Stimulated activated CD8-positive, alpha-beta memory T cell treated with anti-CD3 and anti-CD28 coated beads, Interleukin-12 subunit alpha, Interleukin-12 subunit beta, amount 100 ng/mL, for 24 hours (primary cell): Measurements from ENCODE around the gene CCKAR.

Source experiments
- DNase-seq: peaks from one replicate; pipeline ENCODE4 v3.0.0-alpha.2; 2020; ENCODE audit errors: extremely low read depth

Gene CCKAR

DNA sequence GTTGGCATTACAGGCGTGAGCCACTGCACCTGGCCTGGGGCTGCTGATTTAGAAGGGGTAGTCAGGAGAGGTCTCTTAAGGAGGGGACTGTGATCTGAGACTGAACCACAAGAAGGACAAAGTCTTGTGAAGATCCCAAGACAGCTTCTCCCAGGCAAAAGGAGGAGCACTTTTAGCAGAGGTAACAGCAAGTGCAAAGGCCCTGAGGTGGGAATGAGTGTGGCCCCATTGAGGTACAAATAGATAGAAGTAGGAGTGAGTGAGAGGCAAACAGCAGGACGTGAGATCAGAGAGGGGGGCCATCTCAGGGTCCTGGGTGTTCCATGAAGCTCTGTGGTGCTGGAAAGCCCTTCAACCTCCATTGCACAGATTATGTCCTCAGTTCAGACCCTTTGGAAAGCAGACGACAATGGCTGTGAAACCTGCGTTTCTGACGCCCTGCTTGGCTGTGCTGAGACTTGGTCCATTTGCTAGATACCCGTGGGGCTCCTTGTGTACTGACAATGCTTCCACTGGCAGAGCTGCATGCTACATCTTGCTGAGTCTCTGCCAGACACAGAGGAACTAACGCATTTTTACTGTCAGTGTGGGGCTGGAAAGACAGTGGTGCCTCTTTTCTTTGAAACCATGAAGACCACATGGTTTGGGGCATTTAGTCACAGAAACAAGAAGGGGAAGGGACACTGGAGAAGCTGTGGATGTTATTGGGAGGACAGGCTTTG is 1.3 kb upstream of the CCKAR start:
- DNase-seq, result no peak

DNA sequence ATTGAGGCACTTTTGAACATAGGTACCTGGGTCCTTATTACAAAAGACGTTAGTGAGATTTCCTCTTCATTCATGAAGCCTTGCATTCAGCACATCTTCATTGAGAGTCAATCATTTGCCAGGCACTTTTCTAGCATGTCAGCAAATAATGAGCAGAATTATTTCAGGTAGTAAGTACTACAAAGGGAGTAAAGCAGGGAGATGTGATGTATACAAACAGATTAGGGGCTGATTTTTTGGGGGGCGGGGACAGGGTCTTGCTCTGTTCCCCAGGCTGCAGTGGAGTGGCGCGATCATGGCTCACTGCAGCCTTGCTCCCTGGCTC is 638 bp upstream of the CCKAR start:
- DNase-seq, result no peak

DNA sequence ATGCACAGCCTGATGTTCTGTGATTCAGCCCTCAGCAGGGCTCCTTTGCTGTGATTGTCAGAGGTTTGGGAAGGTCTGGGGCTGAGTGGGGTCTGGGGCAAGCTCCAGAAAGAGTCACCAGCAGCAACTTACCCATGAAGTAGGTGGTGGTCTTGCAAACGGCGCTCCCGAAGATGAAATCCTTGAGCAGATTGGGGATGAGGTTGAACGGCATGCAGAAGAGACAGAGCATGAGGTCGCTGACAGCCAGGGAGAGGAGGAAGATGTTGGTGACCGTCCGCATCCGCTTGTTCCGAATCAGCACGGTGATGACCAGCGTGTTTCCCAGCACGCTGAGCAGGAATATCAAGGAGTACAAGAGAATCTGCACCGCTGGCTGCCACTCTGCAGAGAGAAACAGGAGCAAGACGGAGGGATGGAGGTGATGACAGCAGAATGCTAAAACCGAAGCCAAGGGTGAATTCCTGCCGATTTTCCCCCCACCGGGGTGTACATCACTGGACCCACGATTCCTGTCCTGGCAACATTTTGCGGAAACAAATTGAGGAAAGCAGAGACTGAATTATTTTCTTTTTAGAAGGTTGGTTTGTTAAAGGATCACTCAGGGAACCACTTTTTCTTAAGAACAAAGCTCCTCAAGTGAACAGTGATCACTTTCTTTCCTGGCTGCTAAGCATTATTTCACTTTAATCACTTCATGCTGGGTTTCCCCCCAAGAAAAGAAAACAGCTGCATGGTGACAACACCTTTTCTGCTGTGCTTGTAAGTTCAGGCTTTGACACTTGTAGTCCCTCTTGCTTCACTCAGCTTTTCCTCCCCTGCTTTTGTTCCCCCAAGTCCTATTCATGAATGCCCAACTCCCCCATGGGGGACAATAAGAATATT is 941 bp downstream of the CCKAR start:
- DNase-seq, result no peak

DNA sequence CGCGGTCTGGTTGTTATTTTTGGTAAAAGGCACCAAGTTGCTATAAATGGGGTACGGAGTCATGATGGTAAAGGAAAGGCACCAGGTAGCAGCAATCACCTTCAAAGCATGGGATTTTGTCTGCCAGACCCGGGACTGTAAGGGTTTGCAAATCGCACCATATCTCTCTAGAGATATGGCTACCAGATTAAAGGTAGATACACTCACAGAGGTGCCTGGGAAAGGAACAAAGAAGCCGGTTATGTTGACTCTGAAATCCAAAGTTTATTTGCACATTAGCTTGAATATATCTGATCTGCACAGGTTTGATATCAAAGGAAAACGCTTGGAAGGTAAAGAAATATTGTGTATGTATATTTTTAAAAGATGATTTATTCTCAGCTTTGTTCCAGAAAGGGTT is 4.6 kb downstream of the CCKAR start:
- no peak for DNase-seq

DNA sequence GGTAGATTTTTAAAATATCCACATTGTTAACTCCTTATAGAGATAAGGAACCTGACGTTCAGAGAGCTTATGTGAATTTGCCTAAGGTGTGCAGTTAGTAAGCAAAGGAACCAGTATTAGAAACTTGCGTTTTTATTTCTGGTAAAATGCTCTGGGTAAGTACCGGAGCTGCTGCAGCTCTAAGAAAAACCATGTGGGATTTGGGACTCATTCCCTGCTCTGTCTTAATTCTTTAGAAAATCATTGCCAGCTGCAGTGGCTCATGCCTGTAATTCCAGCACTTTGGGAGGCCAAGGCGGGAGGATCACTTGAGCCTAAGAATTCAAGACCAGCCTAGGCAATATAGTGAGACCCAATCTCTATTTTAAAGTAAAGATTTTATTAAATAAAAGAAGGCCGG is 5.8 kb downstream of the CCKAR start:
- DNase-seq, result no peak

DNA sequence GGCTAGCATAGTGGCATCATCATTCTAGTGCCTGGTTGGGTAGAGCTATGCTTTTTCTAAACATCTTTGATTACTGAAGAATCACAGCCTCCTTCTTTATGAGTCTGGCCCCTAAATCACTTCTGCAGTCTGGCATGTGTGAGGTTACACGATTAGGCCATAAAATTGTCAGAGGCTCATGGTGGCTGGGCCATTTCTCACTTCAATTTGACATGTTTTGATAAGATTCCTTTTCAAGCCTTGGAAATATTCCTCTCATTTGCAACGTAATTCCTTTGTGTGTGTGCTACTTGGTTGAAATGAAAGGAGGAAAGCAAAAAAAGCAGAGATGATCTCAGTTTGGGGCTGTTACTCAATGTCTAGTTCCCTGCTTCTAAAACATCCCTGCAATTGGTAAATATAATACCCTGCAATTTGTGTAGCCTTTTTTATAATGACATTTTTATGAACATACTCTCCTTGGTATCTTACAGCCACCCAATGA is 6.2 kb downstream of the CCKAR start:
- no peak for DNase-seq

DNA sequence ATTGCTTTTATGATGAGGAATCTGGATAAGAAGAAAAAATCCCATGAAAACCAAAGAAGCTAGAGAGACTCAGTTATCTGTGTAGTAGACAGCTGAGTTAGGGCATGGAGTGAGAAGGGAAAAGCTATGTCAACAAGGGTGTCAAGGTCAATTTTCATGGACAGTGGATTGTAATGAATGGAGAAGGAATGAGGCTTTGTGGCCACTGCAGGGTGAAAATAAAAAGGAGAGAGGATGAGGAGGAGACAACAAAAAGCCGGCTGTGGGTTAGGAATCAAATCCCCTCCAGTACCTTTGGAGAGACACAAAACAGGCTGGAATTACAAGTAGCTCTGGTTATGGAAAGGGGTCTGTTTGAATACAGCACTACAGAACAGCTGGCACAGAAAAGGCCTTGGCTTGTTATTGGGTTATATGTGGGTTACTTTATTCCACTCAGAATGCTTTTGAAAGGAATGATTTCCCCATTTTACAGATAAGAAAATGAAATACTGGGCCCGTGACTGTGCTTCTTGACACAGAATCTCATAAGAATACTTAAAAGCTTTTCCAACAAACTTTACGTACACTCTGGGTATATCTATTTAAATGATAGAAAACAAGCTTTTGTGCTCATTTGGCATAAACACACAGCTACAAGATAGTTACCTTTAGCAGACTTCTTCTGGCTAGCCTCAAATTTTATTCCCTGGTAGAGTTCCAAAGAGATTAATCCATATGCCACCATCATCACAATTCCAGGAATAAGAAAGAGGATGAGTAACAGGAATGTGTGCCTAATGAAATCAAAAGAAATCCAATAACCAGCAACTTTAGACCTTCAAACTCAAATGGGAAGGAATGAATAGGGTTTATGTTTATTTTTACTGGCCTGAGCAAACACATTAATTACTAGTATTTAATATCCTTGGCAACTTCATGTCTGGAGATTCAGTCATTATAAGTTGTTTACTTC is 7.5 kb downstream of the CCKAR start:
- no peak for DNase-seq

DNA sequence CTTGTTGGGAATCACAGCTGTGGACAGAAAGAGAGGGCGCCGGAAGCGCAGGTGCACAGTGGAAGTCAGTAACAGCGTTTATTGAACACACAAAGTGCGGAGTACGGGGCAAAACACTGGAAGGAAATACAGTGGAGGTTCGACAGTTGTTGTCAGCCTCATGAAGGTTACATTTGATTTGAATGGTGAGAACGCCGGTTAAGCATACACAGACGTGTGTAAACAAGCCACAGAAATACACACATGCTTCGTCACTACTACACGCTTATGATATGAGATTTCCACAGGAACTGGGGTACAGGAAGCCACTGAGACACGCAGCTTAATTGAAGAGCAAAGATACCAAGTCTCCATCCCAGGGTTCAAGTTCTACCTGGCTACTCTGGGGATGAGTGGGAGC is 12.0 kb downstream of the CCKAR start:
- no peak for DNase-seq

DNA sequence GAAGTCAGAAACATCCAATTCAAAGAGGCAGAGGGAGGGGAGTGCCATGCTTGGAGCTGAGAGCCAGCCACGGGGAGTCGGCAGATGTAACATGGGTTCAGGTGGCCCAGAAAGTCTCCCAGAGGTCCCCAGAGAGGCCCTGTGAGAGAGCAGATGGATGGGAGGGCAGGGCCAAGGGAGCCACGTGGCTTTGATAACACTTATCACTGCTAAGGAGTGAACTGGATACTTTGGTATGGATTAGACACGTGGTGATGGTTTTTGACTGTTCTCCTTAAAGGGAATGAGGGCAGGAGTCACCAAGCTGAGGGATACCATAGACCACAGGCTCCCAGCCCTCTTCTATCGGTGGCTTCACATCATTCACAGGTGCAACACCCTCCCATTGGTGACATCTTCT is 13.7 kb downstream of the CCKAR start:
- DNase-seq, result no peak

DNA sequence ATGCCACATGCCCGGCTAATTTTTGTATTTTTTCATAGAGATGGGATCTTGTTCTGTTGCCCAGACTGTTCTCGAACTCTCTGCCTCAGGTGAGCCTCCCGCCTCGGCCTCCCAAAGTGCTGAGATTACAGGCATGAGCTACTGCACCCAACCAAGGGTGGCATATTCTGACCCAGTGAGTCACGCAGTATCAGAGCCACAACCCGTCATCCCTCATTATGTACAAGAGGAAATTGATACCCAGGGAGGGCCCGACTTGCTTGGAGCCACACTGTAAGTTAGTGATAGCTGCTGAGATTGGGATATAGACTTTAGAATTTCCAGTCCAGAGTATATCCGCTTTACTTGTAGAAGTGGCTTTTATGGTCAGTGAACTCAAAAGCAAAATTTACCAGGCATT is 14.6 kb downstream of the CCKAR start:
- DNase-seq, result no peak

DNA sequence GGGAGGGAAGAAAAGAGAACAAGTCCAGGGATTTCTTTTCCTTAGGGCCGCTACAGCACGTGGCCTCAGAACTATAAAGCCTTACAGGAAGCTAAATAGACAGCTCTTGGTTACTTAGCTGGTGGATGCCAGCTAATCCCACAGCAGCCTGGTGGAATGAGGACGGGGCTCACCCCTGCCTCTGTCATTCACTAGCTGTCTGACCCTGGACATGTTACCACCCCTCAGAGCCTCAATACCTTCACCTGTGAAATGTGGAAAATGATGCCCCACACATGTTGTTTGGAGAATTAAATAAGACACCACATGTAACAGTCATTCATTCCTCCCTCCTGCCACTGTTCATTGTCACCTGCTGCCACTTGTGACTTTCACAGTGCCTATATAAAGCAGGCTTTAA is 15.7 kb downstream of the CCKAR start:
- DNase-seq, result no peak

DNA sequence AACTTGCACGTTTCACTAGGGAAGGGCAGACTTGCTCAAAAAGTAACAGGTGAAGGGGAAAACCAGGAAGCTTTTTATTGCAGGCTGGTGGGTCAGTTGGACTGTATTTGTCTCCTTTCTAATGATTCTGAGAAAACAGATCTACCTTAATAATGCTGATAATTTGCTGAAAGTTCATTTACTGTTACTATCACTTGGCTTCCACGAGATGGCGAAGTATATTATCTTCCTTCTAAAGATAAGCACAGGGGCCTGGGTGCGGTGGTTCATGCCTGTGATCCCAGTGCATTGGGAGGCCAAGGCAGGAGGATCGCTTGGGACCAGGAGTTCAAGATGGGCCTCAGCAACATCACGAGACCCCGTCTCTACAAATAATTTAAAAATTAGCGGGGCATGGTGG is 16.4 kb downstream of the CCKAR start:
- no peak for DNase-seq

DNA sequence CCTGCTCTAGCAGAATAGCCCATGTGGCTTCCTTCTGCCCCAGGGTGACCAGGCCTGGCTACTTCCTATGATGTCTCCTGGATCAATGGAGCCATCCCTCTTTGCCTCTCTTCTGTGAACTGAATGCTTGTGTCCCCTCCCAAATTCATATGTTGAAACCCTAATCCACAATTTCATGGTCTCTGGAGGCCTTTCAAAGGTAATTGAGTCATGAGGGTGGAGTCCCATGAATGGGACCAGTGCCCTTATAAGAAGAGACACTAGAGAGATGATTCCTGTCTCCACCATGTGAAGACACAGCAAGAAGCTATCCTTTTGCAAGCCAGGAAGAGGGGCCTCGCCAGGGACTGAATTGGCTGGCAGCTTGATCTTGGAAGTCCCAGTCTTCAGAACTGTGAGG is 18.4 kb downstream of the CCKAR start:
- no peak for DNase-seq

DNA sequence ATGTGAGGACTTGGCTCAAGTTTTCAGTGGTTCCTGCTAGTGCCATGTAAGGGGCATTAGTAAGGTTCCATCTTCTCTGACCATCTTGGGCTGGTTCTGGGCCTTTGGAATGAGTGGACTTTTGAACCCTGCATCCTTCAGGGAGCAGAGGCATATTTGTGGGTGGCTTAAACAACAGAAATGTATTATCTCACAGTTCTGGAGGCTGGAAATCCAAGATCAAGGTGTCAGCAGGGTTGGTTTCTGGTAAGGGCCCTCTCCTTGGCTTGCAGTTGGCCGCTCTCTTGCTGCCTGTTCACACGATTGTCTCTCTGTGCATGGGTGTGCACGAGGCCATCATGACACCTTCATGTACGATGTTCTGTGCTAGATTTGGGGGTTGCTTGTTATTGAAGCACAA is 21.3 kb downstream of the CCKAR start:
- no peak for DNase-seq

DNA sequence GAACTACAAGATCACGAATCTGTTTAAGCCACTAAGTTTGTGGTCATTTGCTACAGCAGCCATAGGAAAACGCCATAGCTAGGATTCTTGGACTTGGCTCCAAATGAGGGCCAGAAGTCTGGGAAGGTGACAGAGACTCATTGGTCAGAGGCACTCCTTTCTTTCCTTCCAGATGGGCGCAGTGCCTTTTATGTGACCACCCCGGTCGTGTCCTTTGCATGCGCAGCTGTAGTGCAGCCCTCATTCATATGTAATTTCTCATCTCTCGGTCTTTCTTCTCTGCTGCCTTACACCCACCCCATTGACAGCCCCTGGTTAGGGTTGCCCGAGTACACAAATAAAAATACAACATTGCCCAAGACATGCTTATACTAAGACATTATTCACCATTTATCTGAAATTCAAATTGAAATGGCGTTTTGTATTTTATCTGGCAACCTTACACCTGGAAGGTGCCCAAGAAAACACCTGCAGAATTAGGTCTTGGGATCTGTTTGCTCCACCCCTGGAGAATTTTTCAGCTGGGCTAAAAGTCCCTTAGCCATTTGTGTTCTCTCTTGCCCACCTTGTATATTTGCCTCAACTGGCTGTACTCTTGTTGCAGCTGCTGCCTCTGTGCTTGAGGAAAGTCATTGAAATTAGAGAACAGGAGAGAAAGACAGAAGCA is 21.9 kb downstream of the CCKAR start:
- DNase-seq, result no peak

DNA sequence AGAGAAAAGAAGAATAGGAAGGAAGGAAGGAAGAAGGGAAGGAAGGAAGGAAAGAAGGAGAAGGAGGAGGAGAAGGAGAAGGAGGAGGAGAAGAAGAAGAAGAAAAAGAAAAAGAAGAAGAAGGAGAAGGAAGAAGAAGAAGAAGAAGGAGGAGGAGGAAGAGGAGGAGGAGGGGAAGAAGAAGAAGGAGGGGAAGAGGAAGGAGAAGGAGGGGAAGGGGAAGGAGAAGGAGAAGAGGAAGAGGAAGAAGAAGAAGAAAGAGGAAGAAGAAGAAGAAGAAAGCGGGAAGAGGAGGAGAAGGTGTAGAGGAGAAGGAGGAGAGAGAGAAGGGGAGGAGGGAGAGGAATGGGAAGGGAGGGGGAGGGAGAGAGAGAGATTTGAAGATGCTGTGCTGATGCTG is 22.6 kb downstream of the CCKAR start:
- DNase-seq, result no peak

DNA sequence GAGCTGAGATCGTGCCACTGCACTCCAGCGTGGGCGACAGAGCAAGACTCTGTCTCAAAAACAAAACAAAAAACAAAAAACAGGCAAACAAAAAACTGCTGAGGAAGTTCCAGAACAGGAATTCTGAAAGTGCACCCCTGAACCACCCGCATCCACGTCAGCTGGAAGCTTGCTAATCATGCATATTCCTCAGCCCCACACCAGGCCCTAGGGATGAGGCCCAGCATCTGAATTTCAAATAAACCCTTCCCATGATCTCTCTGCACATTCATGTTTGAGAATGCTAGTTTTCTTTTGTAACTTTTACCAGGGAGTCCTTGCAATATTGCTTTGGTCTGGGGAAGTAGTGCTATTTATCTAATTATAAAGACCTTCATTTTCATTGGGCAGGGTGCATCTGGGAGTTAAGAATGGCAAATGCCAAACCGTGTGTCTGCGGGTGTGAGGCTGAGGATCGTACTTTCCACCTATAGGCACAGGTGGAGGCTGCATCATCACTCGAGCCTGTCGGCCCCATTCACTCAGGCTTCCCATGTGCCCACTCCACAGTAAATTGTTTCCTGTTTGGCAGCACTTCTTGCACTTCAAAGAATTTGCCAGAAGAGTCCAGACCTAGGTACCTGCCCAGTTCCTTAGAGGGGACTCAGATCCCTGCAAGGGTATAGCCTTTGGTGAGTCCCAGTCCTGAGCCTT is 23.6 kb downstream of the CCKAR start:
- no peak for DNase-seq

DNA sequence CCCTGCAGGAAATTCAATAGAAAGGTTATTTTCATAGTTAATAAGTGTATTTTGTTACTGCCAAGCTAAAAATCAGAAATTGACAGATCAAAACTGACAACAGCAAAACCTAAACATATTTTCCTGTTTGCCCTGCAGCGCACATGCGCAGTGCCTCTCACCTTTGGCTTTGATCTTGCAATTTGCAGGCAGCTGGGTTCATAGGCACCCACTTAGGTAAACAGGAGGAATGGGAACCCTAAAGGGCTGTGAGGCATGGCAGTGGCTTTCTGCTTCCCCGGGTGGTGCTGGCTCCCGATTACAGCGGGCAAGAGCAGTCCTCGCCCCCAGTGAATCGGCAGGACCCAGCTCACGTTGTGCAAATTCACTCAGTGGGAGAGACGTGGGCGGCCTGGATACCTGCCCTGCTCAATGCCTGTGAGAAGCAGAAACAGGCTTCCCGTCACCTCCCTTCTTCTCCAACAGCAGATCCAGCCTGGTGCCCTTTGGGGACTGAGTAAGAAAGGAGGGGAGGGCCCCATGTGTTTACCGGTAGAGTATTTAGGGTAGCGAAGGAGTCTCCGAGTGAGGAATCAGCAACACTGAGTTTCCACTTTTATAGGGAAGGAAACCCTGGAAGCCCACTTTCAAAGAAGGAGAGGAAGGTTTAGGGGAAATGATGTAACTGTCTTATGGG is 25.7 kb downstream of the CCKAR start:
- DNase-seq, result no peak

DNA sequence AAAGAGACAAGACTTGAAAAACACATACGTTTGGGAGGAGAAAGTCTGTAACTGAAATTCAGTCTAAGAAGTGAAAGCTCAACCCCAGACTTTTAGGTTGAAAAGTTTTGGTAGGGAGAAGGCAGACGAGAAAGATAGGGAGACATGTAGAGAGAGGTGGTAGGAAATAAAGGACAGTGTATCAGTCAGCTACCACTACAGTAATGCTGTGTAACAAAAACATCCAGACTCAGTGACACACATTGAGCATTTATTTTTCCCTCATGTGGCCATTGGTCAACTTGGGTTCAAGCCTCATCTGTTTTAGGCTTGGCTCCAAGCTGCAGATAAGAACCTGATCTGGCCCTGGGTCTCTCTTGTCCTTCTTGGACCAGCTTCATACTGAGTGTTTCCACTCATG is 26.9 kb downstream of the CCKAR start:
- DNase-seq, result no peak

DNA sequence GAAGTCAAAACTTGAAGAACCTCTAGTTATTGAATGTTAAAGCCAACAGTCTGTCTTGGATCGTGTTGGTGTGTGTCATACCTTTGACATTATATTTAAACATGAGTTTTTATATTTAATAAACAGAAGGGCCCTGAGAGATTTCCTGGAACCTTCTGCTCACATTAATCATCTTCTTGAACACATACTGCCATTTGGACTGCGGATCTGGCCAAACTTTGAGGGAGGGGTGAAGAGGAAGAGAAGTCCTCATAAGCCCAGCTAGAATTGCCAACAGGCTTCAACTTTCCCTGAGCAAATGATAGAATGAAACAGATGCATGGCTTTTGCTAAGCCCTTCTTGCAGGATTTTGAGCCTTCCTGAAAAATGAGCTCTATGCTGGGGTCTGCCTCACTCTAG is 27.4 kb downstream of the CCKAR start:
- DNase-seq, result no peak
